DMS 273 treated with DMSO at 0.1 percent for 48 hours (cell line): ENCODE results near the gene FBP1.
A peak's percentile ranks its signal among the peaks of the same experiment; 100 is the strongest.
"Not testable (repeated sequence)": the region's sequence is repeated elsewhere in the genome, so short reads cannot be mapped to it uniquely, and the experiment has no call there.

Experiments used
- DNase-seq: peaks from one replicate; lab custom pipeline; 2025; lab: John Stamatoyannopoulos, UW

The FBP1 gene

DNA sequence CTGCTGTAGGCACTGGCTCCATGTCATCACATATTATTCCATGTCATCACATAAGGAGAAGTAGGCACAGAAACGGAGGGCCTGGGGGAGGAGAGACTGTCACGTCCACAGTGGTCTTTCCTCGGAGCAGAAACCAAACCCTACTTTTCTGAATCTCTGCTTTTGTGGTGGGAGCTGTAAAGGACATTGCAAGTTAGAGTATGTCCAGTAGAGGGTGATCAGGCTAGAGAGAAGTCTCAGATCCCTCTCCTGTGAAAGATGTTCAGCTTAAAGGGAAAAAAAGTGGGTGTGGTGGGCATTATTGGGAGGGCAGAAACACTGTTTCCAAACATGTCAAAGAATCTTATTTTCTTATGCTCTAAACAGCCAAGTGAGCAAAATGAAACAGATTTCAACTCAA lies 26.3 kb downstream of the FBP1 start:
- no peak for DNase-seq

- DNase-seq, result no peak
Measured at GRCh38 chr9:94612071-94612470, 27.2 kb downstream of the FBP1 start.

GRCh38 chr9:94611638-94612068 lies 27.7 kb downstream of the FBP1 start:
- DNase-seq, result no peak

DNA sequence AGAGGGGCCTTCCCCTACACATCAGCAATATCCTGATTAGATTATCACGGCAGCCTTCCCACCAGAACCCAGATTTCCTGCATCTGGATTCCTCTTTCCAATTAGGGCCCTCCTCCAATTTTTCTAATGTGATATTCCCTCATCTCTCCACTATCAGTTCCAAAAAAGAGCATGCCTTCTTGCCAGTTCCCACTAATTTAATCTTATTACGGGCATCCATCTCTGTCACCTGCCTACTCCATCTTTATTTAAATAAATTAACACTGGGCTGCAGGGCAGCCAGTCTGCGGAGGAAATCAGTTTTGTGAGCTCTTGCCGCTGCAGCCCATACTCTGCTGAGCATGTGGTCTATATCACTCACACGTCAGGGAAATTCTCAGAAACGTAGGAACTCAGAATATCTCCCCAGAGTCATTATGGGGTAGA lies 29.1 kb downstream of the FBP1 start:
- no peak for DNase-seq

GRCh38 chr9:94607423-94607691 lies 32.0 kb downstream of the FBP1 start:
- DNase-seq, result no peak

DNA sequence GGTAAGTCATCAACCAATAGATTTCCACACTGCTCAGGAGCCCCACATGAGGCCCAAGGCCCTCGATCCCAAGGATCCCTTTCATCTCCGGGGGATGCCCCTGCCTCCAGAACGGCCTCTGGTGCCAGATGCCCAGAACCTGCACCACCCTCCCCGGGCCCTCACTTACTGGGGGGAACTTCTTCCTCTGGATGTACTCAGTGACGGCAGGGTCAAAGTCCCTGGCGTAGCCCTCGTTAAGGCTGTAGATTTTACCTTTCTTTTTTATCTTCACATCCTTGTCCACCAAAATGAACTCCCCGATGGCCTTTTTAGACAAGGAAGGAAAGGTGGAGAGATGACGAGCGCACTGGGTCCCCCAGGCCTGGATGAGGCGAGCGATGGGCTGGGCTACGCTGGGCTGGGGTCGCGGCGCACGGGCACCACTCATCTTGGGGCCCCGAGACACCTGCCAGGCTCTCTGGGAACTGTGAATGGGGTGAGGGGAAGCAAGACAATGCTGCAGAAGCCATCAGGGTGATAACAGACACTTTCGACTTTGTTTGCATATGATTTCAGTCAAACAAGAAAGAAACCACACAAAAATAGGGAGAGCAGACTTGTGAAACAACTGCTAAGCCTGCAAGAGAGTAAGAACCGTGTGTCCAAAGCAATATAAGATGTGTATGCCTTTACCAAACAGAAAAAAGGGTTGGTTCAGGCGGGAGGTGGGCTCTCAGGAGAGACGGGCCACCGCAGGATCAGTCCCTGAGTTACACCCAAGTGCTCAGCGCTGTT lies 32.5 kb downstream of the FBP1 start:
- DNase-seq, result no peak

DNA sequence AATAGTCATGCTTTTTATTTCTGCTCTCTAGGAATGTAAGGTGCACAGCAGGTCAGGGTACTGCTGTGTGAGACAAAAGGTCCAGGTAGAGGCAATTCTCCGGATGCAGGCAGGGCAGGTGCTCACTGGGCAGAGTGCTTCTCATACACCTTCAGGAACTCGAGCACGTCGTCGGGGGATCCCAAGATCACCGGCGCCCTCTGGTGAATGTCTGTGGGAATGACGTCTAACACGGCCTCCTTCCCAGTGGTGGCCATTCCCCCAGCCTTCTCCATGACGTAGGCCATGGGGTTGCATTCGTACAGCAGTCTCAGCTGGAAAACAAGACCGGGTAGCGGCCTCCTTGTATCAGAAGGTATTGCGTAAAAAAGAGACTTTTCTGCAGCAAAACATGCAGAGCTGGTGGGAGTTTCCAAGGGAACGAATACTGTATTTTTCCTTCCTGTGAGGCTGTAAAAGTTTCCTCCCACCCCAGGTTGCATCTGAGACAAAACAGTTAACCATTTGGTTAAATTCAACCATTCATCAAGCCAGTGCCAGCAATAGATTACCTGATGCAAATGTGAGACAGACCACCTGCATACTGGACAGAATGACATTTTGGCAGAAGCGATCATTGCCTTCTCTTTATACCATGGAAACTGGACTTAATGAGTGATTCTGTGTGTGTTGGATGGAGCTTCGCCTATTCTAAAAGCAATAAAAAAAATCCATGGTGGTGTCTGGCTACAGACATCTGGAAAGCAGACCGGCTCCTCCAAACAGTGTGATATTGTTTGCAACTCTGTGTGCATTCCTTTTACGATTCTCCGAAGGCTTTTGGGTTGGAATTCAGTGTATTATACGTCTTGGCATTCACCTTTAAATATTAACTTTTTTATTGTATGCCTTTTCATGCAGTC lies 35.8 kb downstream of the FBP1 start:
- DNase-seq, result peak; percentile 6

DNA sequence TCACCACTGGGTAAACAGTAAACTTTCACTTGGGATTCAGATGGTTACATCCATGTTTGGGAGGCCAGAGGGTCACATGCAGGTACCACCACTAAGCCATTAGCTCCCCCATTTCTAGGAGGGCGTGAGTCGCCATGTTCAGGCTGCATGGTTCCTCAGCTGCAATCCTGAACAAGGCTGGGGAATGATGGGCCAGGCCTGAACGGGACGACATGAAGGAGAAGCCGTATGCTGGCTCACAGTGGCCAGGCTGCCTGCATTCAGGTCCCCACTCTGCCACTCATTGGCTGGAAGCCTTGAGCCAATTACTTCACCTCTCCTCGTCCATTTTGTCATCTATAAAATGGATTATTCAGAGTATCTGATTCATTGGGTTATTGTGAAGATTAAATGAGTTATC lies 36.7 kb downstream of the FBP1 start:
- no peak for DNase-seq

DNA sequence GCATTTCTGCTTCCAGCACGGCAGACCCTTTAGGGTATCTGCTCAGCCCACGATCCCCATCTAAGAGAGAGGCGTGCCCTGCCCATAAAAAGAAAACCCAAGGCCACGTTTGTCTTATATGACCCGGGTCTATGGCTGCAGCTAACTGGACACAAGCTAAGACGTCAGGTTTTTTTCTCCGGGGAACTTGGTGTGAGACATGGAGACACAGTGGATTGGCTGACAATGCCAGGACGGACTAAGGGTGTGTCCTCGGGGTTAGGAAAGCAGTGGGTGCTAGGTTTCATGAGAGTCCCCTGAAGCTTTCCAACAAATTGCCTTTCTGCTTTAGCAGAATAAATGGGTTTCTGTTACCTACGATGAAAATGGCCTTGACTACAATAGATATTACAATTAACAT lies 38.6 kb downstream of the FBP1 start:
- DNase-seq, result no peak

DNA sequence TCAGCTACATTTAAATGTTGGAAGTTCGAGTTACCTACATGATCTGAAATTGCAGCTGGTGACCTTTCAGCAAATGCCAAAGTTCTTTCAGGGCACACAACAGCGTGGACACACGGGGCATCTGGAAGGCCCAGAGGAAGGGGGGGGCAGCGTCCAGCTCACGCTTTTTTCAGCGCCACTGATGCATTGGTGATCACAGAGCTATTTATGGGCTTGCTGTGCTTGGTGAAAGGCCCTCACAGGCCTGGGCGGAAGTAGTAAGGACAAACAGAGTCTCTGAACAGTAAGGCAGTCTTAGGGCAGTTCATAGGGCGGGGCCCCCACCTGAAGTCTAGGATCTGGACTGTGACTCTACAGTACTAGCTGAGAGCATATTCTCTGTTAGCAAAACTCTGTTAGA lies 39.1 kb downstream of the FBP1 start:
- no peak for DNase-seq

- DNase-seq, result no peak
Measured at GRCh38 chr9:94599102-94599501, 40.2 kb downstream of the FBP1 start.

GRCh38 chr9:94593459-94594345 lies 45.6 kb downstream of the FBP1 start, which contains the start of gene FBP2:
FBP2 (minus strand) TSS chr9:94593824; CDS start chr9:94593726, 98 bp downstream.
- no peak for DNase-seq

- DNase-seq, result not testable (repeated sequence)
Measured at GRCh38 chr9:94592683-94593082, 46.6 kb downstream of the FBP1 start.

DNA sequence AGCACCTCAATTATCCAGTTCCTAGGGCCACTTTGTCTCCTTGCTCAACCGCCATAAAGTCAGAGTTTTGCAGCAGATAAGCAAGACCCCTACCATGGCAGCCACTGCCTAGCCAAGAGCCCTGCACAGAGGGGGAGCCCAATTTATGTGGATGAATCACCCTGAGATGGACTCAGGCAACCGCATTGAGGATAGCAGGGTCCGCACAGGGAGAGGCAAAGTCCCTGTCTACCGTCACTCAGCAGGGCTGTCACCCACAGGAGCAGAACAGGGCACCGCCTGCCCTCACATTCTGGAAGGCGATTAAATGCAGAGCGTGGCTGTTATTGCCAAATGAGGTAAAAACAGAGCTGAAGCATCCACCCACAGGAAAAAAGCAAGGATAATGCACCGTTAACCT lies 47.4 kb downstream of the FBP1 start:
- DNase-seq, result no peak

GRCh38 chr9:94591046-94591545 lies 48.2 kb downstream of the FBP1 start:
- DNase-seq, result not testable (repeated sequence)

GRCh38 chr9:94588681-94589080 lies 50.6 kb downstream of the FBP1 start:
- DNase-seq, result no peak

DNA sequence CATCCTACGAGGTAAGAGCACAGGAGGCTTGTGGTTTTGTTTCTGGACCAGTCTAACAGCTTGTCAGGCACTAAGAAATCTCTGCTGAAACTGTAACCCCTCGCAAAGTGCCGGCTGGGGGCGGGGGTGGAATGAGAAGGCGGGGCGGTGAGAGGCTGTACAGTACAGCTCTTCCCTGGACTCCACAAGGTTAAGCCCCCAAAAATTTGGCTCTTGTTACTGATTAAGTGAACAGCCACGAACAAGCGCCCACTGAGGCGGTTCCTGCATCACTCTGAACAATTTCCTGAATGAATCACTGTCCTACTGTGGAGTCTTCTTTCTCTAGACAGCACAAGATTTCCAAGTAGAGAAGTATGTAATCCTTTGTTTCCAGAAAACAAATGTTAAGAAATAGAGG lies 52.5 kb downstream of the FBP1 start:
- no peak for DNase-seq

DNA sequence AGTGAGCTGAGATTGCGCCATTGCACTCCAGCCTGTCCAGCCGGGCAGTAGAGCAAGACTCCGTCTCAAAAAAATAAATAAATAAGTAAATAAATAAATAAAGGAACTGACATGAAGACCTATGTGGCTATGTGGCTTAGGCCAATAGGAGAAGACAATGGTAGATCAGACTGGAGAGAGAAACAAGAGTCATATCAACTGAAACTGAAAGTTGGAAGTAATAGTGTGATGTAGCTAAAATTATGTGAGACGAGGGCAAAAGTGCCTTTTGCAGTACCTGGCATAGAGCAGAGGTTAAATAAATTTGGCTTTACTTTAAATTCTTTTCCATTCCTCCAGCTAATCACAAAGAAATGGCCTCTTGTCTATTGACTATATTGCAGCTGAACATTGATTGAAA lies 53.0 kb downstream of the FBP1 start:
- DNase-seq, result no peak

DNA sequence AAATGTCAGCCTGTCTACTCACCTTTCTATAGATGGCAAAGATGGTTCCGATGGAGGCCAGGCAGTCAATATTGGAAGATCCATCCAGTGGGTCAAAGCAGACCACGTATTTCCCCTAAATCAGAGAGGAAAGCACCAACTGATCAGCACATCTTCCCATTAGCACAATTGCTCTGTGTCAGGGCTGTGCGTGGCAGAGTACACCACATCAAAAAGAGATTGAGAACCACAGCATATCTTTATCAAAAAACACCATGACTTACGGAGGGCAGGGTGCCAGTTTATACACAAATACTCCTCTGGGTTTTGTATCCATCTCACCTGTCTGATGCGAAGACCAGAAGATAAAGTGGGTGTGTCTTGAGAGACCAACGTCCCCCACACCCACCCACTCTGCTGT lies 54.8 kb downstream of the FBP1 start:
- DNase-seq, result no peak

DNA sequence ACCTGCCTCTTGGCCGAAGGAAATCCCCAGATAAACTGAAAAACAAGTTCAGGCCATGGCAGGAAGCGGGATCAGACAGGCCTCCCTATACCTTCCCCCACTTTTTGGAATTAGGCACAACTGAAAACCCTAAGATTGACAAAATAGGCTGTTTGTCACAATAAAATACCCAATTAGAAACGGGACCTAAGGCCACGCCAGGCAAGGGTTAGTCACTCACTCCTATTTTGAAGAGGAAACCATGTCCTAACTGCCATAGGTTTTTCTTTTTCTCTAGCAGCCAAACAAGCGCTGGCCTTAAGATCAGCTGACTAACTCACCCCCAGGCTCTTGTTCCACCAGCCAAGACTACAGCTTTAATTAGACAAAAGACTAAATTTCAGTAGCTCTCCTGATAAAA lies 57.6 kb downstream of the FBP1 start:
- DNase-seq, result no peak

DNA sequence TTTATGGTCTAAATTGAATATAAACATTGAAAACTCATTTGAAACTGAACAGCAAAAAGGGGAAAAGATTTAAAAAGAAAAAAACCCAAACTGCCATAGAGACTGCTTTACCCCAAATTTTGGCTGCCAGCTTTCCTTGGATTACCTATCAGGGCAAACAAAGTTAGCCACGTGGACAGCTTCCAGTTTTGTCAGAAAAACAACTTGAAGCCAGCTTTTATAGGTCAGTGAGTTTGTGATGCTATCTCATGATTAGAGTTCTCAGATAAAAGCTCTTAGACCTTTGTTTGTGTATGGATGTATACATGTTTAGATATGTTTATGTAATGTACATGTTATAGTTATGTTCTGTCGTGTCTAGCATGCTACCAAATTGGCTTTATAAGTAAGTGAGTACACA lies 61.7 kb downstream of the FBP1 start:
- DNase-seq, result no peak

- DNase-seq, result no peak
Measured at GRCh38 chr9:94577036-94577435, 62.3 kb downstream of the FBP1 start.
